HG02981 (cell line): ENCODE data around the gene ADAMTSL1.

Experiments used
- ATAC-seq: cut with Tn5 transposase; IDR thresholded peaks from one replicate; pipeline ENCODE4 v1.9.1; 2021; ENCODE audit warnings: mild to moderate bottlenecking, moderate library complexity; ENCODE audit not compliant: unreplicated experiment

The ADAMTSL1 gene

GRCh38 chr9:18888290-18888689, 414.3 kb downstream of the ADAMTSL1 start:
- no peak for ATAC-seq

- no peak for ATAC-seq
These were observed 415.6 kb downstream of the ADAMTSL1 start for GRCh38 chr9:18889550-18889949.

DNA sequence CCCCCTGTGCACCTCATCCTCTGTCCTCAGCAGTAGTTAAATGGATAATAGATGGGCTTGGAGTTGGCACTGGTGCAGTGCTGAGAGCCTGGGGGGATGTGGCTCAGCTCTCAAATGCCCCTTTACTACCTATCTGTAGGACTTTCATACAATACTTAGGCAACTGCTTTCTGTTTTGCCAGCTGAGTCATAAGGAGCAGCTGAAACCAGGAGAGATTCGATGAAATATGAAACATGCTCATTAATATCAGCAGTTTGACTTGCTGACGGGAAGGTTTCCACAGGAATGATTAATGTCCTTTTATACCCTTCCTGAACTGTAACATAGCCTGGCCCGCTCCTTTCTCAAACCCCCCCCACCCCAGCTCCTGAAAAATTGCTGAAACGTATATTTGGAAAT, 416.4 kb downstream of the ADAMTSL1 start:
- ATAC-seq, result no peak

DNA sequence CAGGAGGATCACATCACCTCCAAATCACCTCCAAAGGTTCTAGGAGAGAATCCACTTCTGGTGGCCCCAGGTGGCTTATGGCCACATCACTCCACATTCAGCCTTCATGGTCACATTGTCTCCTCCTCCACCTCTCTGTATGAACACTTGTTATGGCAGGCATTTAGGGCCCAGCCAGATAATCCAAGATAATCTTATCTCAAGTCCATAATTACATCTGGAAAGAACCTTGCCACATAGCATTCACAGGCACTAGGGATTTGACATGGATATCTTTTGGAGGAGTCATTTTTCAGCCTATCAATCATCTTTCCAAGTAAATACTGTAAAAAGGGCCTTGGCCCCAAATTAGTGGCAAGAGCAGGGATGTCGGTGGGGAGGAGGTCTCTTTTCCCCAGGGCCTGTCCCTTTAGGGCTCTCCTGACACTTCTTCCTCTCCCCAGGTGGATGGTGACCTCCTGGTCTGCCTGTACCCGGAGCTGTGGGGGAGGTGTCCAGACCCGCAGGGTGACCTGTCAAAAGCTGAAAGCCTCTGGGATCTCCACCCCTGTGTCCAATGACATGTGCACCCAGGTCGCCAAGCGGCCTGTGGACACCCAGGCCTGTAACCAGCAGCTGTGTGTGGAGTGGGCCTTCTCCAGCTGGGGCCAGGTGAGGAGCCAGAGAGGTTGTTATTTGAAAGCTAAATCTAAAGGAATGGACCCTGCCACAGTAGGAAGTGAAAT, 418.2 kb downstream of the ADAMTSL1 start:
- ATAC-seq, result no peak

GRCh38 chr9:18893046-18893445, 419.1 kb downstream of the ADAMTSL1 start:
- no peak for ATAC-seq

DNA sequence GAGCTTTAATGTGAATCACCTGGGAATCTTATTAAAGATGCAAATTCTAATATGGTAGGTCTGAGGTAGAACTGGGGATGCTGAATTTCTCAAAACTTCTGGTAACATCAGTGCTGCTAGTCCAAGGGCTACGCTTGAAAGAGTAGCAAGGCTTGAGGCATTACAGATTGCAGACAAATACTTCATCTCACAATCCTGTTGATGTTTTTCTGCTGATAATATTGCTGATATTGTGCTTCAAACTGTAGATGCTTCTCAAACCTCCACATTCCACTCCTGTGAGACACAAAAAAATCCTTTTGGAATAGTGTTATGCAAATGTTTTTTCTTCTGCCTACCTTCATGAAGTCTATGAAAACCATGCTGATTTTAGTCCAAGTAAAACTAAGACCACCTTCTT, 419.5 kb downstream of the ADAMTSL1 start:
- ATAC-seq, result no peak

GRCh38 chr9:18896004-18896403, 422.1 kb downstream of the ADAMTSL1 start:
- no peak for ATAC-seq

DNA sequence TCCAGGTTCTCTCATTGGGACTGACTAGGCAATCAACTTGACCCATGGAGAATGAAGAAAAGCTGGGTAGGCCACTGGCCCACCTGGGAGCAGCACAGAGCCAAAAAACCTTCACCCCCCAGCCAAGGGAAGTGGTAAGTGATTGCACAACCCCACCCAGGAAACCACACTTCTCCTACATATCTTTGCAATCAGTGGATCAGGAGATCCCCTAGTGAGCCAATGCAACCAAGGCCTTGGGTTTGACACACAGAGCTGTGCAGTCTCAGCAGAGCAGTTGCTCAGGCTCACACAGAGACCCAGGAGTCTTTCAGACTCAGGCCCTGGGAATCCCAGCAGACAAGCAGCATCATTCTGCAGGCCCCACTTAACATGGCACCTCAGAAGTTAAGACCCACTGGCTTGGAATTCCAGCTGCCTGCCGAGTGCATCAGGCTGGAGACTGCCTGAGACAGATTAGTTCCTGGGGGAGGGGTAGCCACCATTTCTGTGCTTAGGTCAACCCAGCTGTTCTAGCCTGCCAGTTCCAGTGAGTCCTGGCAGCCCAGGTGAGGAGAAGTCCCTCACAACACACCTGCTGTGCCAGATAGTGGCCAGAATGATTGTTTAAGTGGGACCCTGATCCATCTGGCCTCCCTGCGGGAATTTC, 422.7 kb downstream of the ADAMTSL1 start:
- ATAC-seq, result no peak

DNA sequence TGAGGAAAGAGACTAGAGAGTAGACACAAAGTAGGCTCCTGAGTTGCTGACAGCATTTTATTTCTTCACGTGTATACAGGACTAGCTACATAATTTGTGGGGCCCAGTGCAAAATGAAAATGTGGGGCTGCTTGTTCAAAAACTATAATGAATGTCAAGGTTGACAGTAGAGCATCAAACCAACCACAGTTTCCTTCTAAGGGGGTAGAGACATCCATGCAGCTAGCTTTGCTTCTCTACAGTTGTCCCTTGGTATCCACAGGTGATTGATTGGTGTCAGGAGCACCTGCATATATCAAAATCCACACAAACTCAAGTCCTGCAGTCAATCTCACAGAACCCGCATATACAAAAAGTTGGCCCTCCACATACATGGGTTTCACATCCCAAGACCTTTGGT, 429.5 kb downstream of the ADAMTSL1 start:
- no peak for ATAC-seq

DNA sequence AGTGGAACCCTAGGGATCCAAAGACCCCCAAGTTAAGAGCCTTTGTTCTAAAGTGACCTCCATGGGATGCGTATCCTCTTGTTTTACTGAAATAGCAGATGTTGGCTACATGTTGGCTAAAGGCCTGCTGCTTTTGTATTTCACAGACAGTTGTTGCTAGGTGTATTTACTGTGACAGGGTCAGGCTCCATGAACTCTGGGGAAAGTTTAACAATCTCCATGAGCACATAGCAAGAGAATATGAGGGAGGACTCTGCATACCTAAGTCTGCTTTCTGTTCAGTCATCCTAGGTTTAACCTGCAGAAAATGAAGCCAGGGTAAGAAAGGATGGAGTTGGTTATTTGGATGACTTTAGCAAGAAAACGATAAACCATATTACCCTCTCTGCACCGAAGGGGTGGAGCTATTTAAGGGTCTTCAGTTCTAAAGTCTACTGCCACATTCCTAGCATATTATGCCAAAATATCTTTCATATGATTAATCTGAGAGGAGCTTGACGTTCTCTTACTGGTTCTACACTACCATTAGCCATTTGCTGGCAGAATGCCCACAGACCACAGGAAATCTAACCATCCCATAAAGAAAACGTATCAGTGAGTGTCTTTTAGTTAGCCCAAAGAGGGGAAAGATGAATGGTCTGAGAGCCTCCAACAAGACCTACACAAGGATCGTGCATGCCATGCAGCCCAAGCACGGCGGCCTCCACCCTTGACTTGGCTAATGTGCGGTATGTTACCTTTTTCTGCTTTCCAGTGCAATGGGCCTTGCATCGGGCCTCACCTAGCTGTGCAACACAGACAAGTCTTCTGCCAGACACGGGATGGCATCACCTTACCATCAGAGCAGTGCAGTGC, 431.3 kb downstream of the ADAMTSL1 start:
- no peak for ATAC-seq

- no peak for ATAC-seq
These were observed 432.1 kb downstream of the ADAMTSL1 start for GRCh38 chr9:18905883-18906629.

GRCh38 chr9:18906656-18907395, 432.9 kb downstream of the ADAMTSL1 start:
- no peak for ATAC-seq

DNA sequence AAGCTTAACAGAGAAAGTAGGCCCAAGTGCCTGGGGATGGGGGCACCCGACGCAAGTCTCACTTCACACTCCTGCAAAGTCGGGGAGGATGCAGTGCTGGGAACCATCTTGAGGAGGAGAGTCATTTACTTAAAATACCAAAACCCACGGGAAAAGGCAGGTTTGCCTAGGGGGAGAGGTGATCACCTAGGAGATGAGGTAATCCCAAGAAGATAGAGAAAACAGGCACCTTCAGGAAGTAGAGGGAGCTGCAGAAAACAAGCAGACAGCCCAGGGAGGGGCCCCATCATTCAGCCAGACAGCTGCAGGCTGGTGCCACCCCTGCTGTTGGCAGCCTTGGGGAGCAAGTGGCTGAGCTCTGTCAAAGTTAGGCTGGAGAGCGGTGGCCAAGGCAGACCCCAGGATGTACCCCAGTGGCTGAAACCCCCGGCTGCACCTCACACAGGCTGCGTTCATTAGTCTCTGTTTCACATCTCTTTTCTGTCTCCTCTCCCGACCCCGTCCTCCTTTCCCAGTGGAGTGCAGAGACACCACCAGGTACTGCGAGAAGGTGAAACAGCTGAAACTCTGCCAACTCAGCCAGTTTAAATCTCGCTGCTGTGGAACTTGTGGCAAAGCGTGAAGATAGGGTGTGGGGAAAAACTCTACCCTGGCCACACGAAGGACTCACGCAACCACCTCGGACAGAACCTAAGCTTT, 434.1 kb downstream of the ADAMTSL1 start:
- ATAC-seq, result no peak

GRCh38 chr9:18909140-18910018, 435.4 kb downstream of the ADAMTSL1 start:
- no peak for ATAC-seq

GRCh38 chr9:18910435-18910834, 436.5 kb downstream of the ADAMTSL1 start:
- ATAC-seq, result no peak

GRCh38 chr9:18910916-18911315, 437.0 kb downstream of the ADAMTSL1 start:
- ATAC-seq, result no peak

DNA sequence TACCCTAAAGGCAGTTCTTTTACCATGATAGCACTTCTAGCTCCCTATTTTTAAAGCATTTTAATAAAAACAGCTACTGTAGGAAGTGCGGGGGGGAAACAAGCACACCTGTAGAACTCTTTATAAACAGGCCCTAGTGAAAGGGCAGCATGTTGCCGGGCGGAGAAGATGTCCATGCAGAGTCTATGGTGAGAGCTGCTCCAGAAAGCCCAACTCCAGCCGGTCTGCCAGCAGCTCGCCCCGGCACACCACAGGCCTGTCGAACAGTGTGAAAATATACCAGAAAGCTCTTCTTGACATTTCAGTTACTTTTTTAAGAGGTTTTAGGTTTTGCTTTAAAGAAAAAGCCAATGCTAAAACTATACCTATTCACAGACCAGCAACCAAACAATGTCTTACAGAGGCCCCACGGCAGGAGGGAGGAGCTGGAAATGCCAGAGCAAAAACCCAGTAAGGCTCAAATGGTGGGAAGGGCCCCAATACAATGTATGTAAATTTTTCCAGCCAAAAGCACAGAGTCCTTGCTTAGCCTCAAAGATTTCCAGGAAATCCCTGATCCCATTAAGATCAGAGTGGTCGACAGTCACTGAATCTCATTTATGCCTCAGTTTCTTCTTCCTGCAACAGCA, 437.9 kb downstream of the ADAMTSL1 start:
- no peak for ATAC-seq
